HepG2 (cell line): ENCODE data around the gene ZNF831. TPM values are rescaled to one million over a fixed set of nuclear protein-coding genes. Genes with fewer than 3 reads are reported as not detected.
A peak's percentile ranks its signal among the peaks of the same experiment; 100 is the strongest.

Source experiments
- ATAC-seq: fragments of 200-7000 bp; cut with Tn5 transposase; 3 replicates; pipeline ENCODE4 v1.9.1; 2020; ENCODE audit warnings: mild to moderate bottlenecking, moderate library complexity
- BruUV-seq: library from RNA; stranded (reverse); fragments of 400-500 nt; replicated peaks from 2 replicates; lab custom pipeline; 2021; lab: Mats Ljungman, UMichigan
- CTCF ChIA-PET: fragments of 300-600 bp; formaldehyde crosslinking; extraction: SDS; loops from one replicate; lab custom pipeline; 2021; ENCODE audit warnings: low total read pairs, inconsistent platforms, low intra/inter-chr PET ratio; lab: Yijun Ruan, JAX
- POLR2A ChIA-PET: fragments of 350-600 bp; sonication (Branson Sonifier 250); formaldehyde crosslinking; loops from one replicate; lab custom pipeline; 2020; ENCODE audit warnings: antibody characterized with exemption, inconsistent platforms; lab: Yijun Ruan, JAX
- DNase-seq: peaks from one replicate; pipeline ENCODE4 v3.0.0-alpha.2; 2015; ENCODE audit warnings: low spot score
- FAIRE-seq: peaks from 3 replicates; lab custom pipeline; 2011; peaks lifted over from hg19 to GRCh38; lab: Jason Lieb, UNC
- H2AFZ ChIP-seq: one replicate; pipeline ENCODE4 v1.6.1; 2011; ENCODE audit warnings: low read length, inconsistent platforms
- H3K27ac ChIP-seq: fragments of 300-600 bp; 3 replicates; pipeline ENCODE4 v1.8.0; 2011; ENCODE audit warnings: mixed run types, mild to moderate bottlenecking, mixed read lengths, low read length, inconsistent platforms; ENCODE audit not compliant: insufficient read depth; ENCODE audit errors: extremely low read length
- H3K27me3 ChIP-seq, 2 experiments: fragments of 200-600 bp in 1 of 2; 2 replicates in 1 of 2; 3 replicates in 1 of 2; pipeline versions ENCODE4 v1.6.0 to v1.8.0; 2011; ENCODE audit warnings: low read length in 2 of 2, mild to moderate bottlenecking in 2 of 2, moderate library complexity in 2 of 2, inconsistent platforms in 1 of 2; ENCODE audit not compliant: insufficient read depth in 2 of 2, control insufficient read depth in 1 of 2
- H3K36me3 ChIP-seq, 2 experiments: fragments of 200-600 bp in 1 of 2; replicated peaks in 1 of 2; 2 replicates in 1 of 2; 3 replicates in 1 of 2; pipeline versions ENCODE4 v1.5.1 to v1.8.0; 2011; ENCODE audit warnings: low read length in 2 of 2, inconsistent platforms in 1 of 2; ENCODE audit not compliant: insufficient read depth in 2 of 2, control insufficient read depth in 1 of 2
- H3K4me1 ChIP-seq: 2 replicates; pipeline ENCODE4 v1.5.1; 2012; ENCODE audit warnings: low read length, inconsistent platforms; ENCODE audit not compliant: insufficient read depth
- H3K4me2 ChIP-seq: 2 replicates; pipeline ENCODE4 v1.6.0; 2011; ENCODE audit warnings: low read depth, low read length, inconsistent platforms
- H3K4me3 ChIP-seq, 3 experiments: fragments of 200-600 bp in 1 of 3; sonication (generic), shearing (Covaris generic) in 1 of 3; replicated peaks in 1 of 3; 2 replicates each; pipeline ENCODE4 v1.5.1; 2011 to 2016; ENCODE audit warnings: low read length in 3 of 3, inconsistent platforms in 2 of 3, low read depth in 2 of 3, mild to moderate bottlenecking in 2 of 3, control low read depth in 1 of 3, mixed read lengths in 1 of 3; ENCODE audit not compliant: insufficient read depth in 1 of 3
- H3K79me2 ChIP-seq: one replicate; pipeline ENCODE4 v1.6.1; 2011; ENCODE audit warnings: low read length, inconsistent platforms; ENCODE audit not compliant: insufficient read depth
- H3K9ac ChIP-seq: 2 replicates; pipeline ENCODE4 v1.6.0; 2011; ENCODE audit warnings: mild to moderate bottlenecking, low read depth, low read length, inconsistent platforms; ENCODE audit not compliant: insufficient read depth
- H3K9me3 ChIP-seq: 2 replicates; pipeline ENCODE4 v1.5.1; 2012; ENCODE audit warnings: mild to moderate bottlenecking, low read length
- H4K20me1 ChIP-seq: 2 replicates; pipeline ENCODE4 v1.6.0; 2011; ENCODE audit warnings: inconsistent platforms, mild to moderate bottlenecking, low read length, moderate library complexity; ENCODE audit not compliant: insufficient read depth
- ATF7 ChIP-seq, 2 experiments: fragments of 450-650 bp in 1 of 2; sonication (generic) in 1 of 2; formaldehyde crosslinking in 1 of 2; IDR thresholded peaks; 2 replicates each; pipeline versions ENCODE4 v1.4.0 to v1.6.1; 2016 to 2020; ENCODE audit warnings: antibody characterized with exemption in 1 of 2, mild to moderate bottlenecking in 1 of 2, missing genetic modification reagents in 1 of 2
- WGBS: methylation state at CpG from one replicate; pipeline ENCODE4 v1.1.6; 2017; ENCODE audit warnings: low lambda C conversion rate; 5-methylcytosine and 5-hydroxymethylcytosine counted together
- in situ Hi-C: cut with HindIII; loops from 2 replicates; pipeline ENCODE4 v1.10.0; 2017; ENCODE audit warnings: low pct_unique_long_range_greater_than_20kb; ENCODE audit not compliant: extremely low pct_ligation_motif_present
- intact Hi-C: fragments of 100-400 bp; cut with micrococcal nuclease; formaldehyde crosslinking; loops from one replicate; pipeline ENCODE4 v1.10.0; 2022; ENCODE audit not compliant: unreplicated experiment
- polyA plus RNA-seq, 8 experiments: library from polyadenylated mRNA; depleted of rRNA in 3 of 8; stranded (reverse) in 7 of 8; unstranded in 1 of 8; fragments of >200 nt; fragmentation: Illumina TruSeq in 4 of 8; extraction: Trizol in 4 of 8; gene quantifications; 2 replicates each; pipeline versions ENCODE4 v1.2.1 to v1.2.3, GENCODE V29; 2011 to 2016; ENCODE audit warnings: low read depth in 4 of 8, missing spikeins in 1 of 8, mixed read lengths in 1 of 8; ENCODE audit not compliant: insufficient read depth in 1 of 8
- total RNA-seq, 5 experiments: library from RNA; depleted of rRNA; stranded (reverse); fragments of >200 nt; fragmentation: Illumina TruSeq; extraction: Trizol; gene quantifications; 2 replicates each; pipeline ENCODE4 v1.2.3, GENCODE V29; 2016; ENCODE audit warnings: low read depth in 1 of 5
- TF ChIP-seq, protein P1 (sequence below): sonication (generic); formaldehyde crosslinking; IDR thresholded peaks from 2 replicates; pipeline ENCODE4 v1.8.1; 2023; ENCODE audit warnings: mild to moderate bottlenecking, inconsistent platforms, moderate library complexity, missing genetic modification reagents, borderline replicate concordance
- TF ChIP-seq, protein P2 (sequence below): IDR thresholded peaks from 2 replicates; pipeline ENCODE4 v1.6.1; 2016; ENCODE audit warnings: low read depth

Gene ZNF831
- total and polyA plus RNA-seq, 2 of the 13 experiments (the other 11 are each of a cell fraction or from before 2014, with no cell fraction given), result not detected

DNA sequence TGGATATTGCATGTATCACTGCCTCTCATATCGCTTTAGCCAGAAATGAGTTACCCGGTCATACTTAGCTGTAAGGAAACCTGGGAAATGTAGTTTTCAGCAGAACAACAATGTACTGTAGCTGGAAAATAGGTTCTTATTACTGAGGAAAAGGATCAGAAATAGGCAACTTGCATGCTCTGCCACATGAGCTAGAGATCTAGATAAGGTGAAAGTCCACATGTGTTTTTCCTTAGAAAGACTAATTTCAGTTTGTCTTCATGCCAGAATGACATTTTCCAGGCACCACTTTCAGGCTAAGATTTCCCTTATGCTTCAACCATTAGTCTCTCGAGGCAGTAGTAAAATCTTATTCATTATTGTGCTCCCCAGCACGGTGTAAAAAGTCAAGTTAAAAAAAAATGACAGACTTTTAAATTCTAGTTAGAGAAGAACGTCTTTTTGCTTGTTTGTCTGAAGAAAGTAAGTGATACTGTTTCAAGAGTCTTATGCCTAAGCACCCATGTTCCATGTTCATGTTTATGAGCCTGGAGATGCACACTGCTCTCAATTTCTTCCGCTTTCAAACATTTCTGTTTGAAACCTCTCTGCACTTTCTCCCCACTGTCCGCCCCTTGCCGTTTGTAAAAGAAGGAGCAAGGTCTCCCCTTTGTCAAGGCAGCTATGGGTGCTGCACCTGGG is 67.6 kb downstream of the ZNF831 start (continued):
- TF ChIP-seq, protein P1, sequence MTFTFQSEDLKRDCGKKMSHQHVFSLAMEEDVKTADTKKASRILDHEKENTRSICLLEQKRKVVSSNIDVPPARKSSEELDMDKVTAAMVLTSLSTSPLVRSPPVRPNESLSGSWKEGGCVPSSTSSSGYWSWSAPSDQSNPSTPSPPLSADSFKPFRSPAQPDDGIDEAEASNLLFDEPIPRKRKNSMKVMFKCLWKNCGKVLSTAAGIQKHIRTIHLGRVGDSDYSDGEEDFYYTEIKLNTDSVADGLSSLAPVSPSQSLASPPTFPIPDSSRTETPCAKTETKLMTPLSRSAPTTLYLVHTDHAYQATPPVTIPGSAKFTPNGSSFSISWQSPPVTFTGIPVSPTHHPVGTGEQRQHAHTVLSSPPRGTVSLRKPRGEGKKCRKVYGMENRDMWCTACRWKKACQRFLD, result no peak

DNA sequence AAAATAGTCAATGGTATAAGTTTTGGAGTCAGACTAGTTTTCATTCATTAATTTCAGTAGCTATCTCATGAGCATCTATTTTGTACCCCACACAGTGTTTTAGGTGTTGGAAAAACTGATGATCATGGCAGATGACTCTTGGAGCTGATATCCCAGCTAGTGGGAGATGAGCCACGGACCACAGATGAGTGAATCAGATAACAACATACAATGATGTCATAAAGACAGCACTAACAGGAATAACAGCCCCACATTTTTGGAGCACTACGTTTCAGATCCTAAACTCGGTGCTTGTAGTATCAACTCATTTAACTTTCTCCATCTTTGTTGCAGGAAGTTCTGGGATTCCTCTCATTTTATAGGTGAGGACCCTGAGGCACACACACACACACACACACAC is 69.0 kb downstream of the ZNF831 start:
- BruUV-seq, result no TSS peak
- POLR2A ChIA-PET, result no interaction called here
- in situ Hi-C loops, result no loop called here
- Histone ChIP-seq H3K4me1 (no peaks in the 10 kb centered on the region), H3K79me2 (no peaks in the 10 kb centered on the region), H3K27ac (no peak overlapping the region), H3K27me3 (peaks cover 0 to 29% of the 10 kb centered on the region in 2 experiments; a peak in 2 of 5 replicates)
- intact Hi-C loops, result no loop called here
- no peak for ATAC-seq
- TF ChIP-seq ATF7 (IDR thresholded peaks at IDR 0.05) (peak; percentile 81), ATF7 (CRISPR knock-in tag; IDR thresholded peaks at IDR 0.05) (no peak)
- TF ChIP-seq, protein P2, sequence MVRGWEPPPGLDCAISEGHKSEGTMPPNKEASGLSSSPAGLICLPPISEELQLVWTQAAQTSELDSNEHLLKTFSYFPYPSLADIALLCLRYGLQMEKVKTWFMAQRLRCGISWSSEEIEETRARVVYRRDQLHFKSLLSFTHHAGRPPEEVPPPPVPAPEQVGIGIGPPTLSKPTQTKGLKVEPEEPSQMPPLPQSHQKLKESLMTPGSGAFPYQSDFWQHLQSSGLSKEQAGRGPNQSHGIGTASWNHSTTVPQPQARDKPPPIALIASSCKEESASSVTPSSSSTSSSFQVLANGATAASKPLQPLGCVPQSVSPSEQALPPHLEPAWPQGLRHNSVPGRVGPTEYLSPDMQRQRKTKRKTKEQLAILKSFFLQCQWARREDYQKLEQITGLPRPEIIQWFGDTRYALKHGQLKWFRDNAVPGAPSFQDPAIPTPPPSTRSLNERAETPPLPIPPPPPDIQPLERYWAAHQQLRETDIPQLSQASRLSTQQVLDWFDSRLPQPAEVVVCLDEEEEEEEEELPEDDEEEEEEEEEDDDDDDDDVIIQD (CRISPR knock-in tag), result no peak
- TF ChIP-seq, all 625 proteins: peak for 1
- WGBS, result 11% methylated on average over 3 of the region's 3 CpGs
- no peak overlapping the region for H3K9ac ChIP-seq
- no peaks in the 10 kb centered on the region for H3K9me3 ChIP-seq
- DNase-seq (no peak), FAIRE-seq (no peak)
- H3K4me3 ChIP-seq, result no peak overlapping the region
- no peaks in the 10 kb centered on the region for H3K36me3 ChIP-seq
- no peaks in the 10 kb centered on the region for H4K20me1 ChIP-seq
- CTCF ChIA-PET, result no interaction called here
- no peak overlapping the region for H3K4me2 ChIP-seq
- no peak overlapping the region for H2AFZ ChIP-seq
